Adrenal gland (tissue), 12 donors: ENCODE measurements around the gene ZER1. TPM values are rescaled to one million over a fixed set of nuclear protein-coding genes. Genes with fewer than 3 reads are reported as not detected.

Experiments
- DNase-seq, 7 donors: peaks; one replicate each; pipeline ENCODE4 v3.0.0-alpha.2; 2019 to 2020
- H3K27ac ChIP-seq, 5 donors: fragments of 200-600 bp; sonication (generic) in 4 of 5; 1 replicate in 3 of 5; 2 replicates in 2 of 5; pipeline versions ENCODE4 v1.5.1 to v1.8.0; 2016 to 2020; ENCODE audit warnings: mild to moderate bottlenecking in 1 of 5
- H3K27me3 ChIP-seq: fragments of 200-600 bp; 2 replicates; pipeline ENCODE4 v1.8.0; 2021
- H3K36me3 ChIP-seq, 2 donors: fragments of 200-600 bp; replicated peaks in 1 of 2; 1 replicate in 1 of 2; 2 replicates in 1 of 2; pipeline versions ENCODE4 v1.5.1 to v1.8.0; 2018 to 2022
- H3K4me1 ChIP-seq, 2 donors: fragments of 200-600 bp; replicated peaks in 1 of 2; 1 replicate in 1 of 2; 2 replicates in 1 of 2; pipeline versions ENCODE4 v1.5.1 to v1.8.0; 2018 to 2021
- H3K4me3 ChIP-seq, 4 donors: fragments of 200-600 bp; sonication (generic) in 3 of 4; one replicate each; pipeline ENCODE4 v1.5.1; 2016 to 2018
- H3K9me3 ChIP-seq, 3 donors: fragments of 200-600 bp; sonication (generic) in 1 of 3; replicated peaks in 1 of 3; 1 replicate in 2 of 3; 2 replicates in 1 of 3; pipeline versions ENCODE4 v1.5.1 to v1.8.0; 2016 to 2021
- CTCF ChIP-seq, 6 experiments: fragments of 450-650 bp in 4 of 6; fragments of 200-600 bp in 2 of 6; sonication (generic) in 1 of 6; IDR thresholded peaks; 1 replicate in 5 of 6; 2 replicates in 1 of 6; pipeline versions ENCODE4 v1.5.1 to v1.8.0; 2016 to 2021; ENCODE audit warnings: antibody characterized with exemption in 6 of 6, mild to moderate bottlenecking in 2 of 6, moderate library complexity in 1 of 6
- POLR2A ChIP-seq, 2 donors: fragments of 450-650 bp; IDR thresholded peaks; one replicate each; pipeline ENCODE4 v1.6.1; 2017; ENCODE audit warnings: antibody characterized with exemption in 2 of 2, mild to moderate bottlenecking in 2 of 2, moderate library complexity in 1 of 2
- WGBS, 4 donors: extraction: QIAGEN DNeasy Blood & Tissue Kit in 2 of 4; methylation state at CpG; one replicate each; pipeline versions ENCODE4 v1.1.5 to v1.1.7; 2013 to 2017; 5-methylcytosine and 5-hydroxymethylcytosine counted together
- intact Hi-C, 2 donors: fragments of 100-400 bp; cut with DNase I; formaldehyde crosslinking; loops; one replicate each; pipeline versions ENCODE4 v1.14.1 to v1.15.0; 2022 to 2023
- polyA plus RNA-seq, 3 donors: library from polyadenylated mRNA; stranded (reverse); fragments of 200-250 nt in 2 of 3; fragments of 350-450 nt in 1 of 3; fragmentation: Illumina TruSeq in 1 of 3; extraction: RNeasy Lipid Tissue Mini Kit (QIAGEN cat#74804) in 1 of 3; gene quantifications; one replicate each; pipeline ENCODE4 v1.2.3, GENCODE V29; 2013 to 2014
- total RNA-seq, 9 donors: library from RNA; depleted of rRNA in 4 of 9; stranded (reverse); fragments of >200 nt in 4 of 9; fragments of 120-200 nt in 1 of 9; fragmentation: NEBNext Ultra II Directional in 1 of 9; extraction: Animal tissue kit (Norgen Biotek cat#: 25700) in 1 of 9; gene quantifications; one replicate each; pipeline versions ENCODE4 v1.1.0 to v1.2.4, GENCODE V29; 2013 to 2023
- donor health status: healthy with polysubstance abuse.
- donor health status: Bipolar disorder and iron deficiency.
- donor health status: DM: yes; HTN: yes; CAD: no.
- donor health status: DM: no; HTN: no; CAD: no.
- donor health status: DM: no; HTN: no; CAD: no.
- donor health status: DM: yes; HTN: yes; CAD: no.

ZER1 gene
- total and polyA plus RNA-seq, 12 donors = 17.0 to 131 (median 53.4) TPM

- no peaks in the 10 kb centered on the region for H3K27me3 ChIP-seq
- TF ChIP-seq POLR2A (IDR thresholded peaks at IDR 0.05) (no peak), CTCF (IDR thresholded peaks at IDR 0.05) (no peak)
- intact Hi-C loops = no loop called here
- H3K36me3 ChIP-seq = no peaks in the 10 kb centered on the region
- DNase-seq = no peak
- H3K9me3 ChIP-seq = no peaks in the 10 kb centered on the region
- H3K4me3 ChIP-seq = no peak overlapping the region
- WGBS, 4 donors = 90 to 97% (median 94%) methylated on average over 6 to 30 of the region's 30 CpGs
- peaks cover 3 to 6% of the 10 kb centered on the region in 2 donors for H3K4me1 ChIP-seq
- H3K27ac ChIP-seq = no peak overlapping the region
Observed at GRCh38 chr9:128719919-128720605, 51.7 kb downstream of the ZER1 start.

- Histone ChIP-seq H3K4me1 (no peaks in the 10 kb centered on the region), H3K4me3 (no peak overlapping the region), H3K27ac (no peak overlapping the region), H3K36me3 (no peaks in the 10 kb centered on the region), H3K9me3 (no peaks in the 10 kb centered on the region), H3K27me3 (no peaks in the 10 kb centered on the region)
- DNase-seq = no peak
- intact Hi-C loops = no loop called here
- WGBS, 4 donors = 76 to 95% (median 85%) methylated on average over 4 to 5 of the region's 5 CpGs
- TF ChIP-seq CTCF (IDR thresholded peaks at IDR 0.05) = no peak
Observed at GRCh38 chr9:128718475-128718874, 53.3 kb downstream of the ZER1 start.

- Histone ChIP-seq H3K27ac (no peak overlapping the region), H3K27me3 (no peaks in the 10 kb centered on the region), H3K4me3 (no peak overlapping the region), H3K9me3 (no peaks in the 10 kb centered on the region), H3K36me3 (no peaks in the 10 kb centered on the region), H3K4me1 (no peaks in the 10 kb centered on the region)
- TF ChIP-seq CTCF (IDR thresholded peaks at IDR 0.05) = no peak
- no peak for TF ChIP-seq POLR2A (IDR thresholded peaks at IDR 0.05)
- intact Hi-C loops = no loop called here
- DNase-seq = no peak
- WGBS, 4 donors = 83 to 89% (median 85%) methylated on average over 6 to 8 of the region's 8 CpGs
Observed at GRCh38 chr9:128718047-128718446, 53.7 kb downstream of the ZER1 start.

- Histone ChIP-seq H3K27me3 (no peaks in the 10 kb centered on the region), H3K9me3 (no peaks in the 10 kb centered on the region), H3K36me3 (no peaks in the 10 kb centered on the region), H3K4me3 (no peak overlapping the region), H3K27ac (no peak overlapping the region), H3K4me1 (no peaks in the 10 kb centered on the region)
- no peak for DNase-seq
- intact Hi-C loops = no loop called here
- TF ChIP-seq POLR2A (IDR thresholded peaks at IDR 0.05) = no peak
- 87 to 95% (median 90%) methylated on average over 7 of the region's 7 CpGs for WGBS, 4 donors
Observed at GRCh38 chr9:128716581-128717254, 55.0 kb downstream of the ZER1 start.

- H3K4me3 ChIP-seq = no peak overlapping the region
- intact Hi-C loops = no loop called here
- WGBS, 4 donors = 87 to 96% (median 92%) methylated on average over 6 of the region's 6 CpGs
- DNase-seq = no peak
- H3K27ac ChIP-seq = no peak overlapping the region
- H3K4me1 ChIP-seq = no peaks in the 10 kb centered on the region
- no peaks in the 10 kb centered on the region for H3K27me3 ChIP-seq
- H3K9me3 ChIP-seq = no peaks in the 10 kb centered on the region
- no peaks in the 10 kb centered on the region for H3K36me3 ChIP-seq
- TF ChIP-seq CTCF (IDR thresholded peaks at IDR 0.05) (no peak), POLR2A (IDR thresholded peaks at IDR 0.05) (no peak)
Observed at GRCh38 chr9:128715436-128715750, 56.3 kb downstream of the ZER1 start.
